IMR-90 (cell line): ENCODE measurements around the gene ASTN2. TPM values are rescaled to one million over a fixed set of nuclear protein-coding genes. Genes with fewer than 3 reads are reported as not detected.

Source experiments
- ATAC-seq: fragments of 200-7000 bp; cut with Tn5 transposase; 2 replicates; pipeline ENCODE4 v1.9.1; 2020; ENCODE audit warnings: low read depth, mild to moderate bottlenecking, moderate library complexity
- BruUV-seq: library from RNA; stranded (reverse); fragments of 400-500 nt; replicated peaks from 2 replicates; lab custom pipeline; 2021; lab: Mats Ljungman, UMichigan
- CTCF ChIA-PET: fragments of 300-600 bp; formaldehyde crosslinking; extraction: SDS; loops from one replicate; lab custom pipeline; 2021; ENCODE audit warnings: antibody characterized with exemption; lab: Yijun Ruan, JAX
- POLR2A ChIA-PET: fragments of 300-600 bp; sonication (Branson Sonifier 250); formaldehyde crosslinking; loops from one replicate; lab custom pipeline; 2022; ENCODE audit warnings: antibody characterized with exemption; ENCODE audit not compliant: unreplicated experiment; lab: Charles Lee
- DNase-seq: peaks from one replicate; pipeline ENCODE4 v3.0.0; 2013
- H2AFZ ChIP-seq: replicated peaks from 2 replicates; pipeline ENCODE3; 2013; ENCODE audit warnings: low read length, mild to moderate bottlenecking; ENCODE audit not compliant: poor library complexity
- H2AK5ac ChIP-seq: 2 replicates; pipeline ENCODE4 v1.6.1; 2013; ENCODE audit warnings: low read depth, low read length, inconsistent platforms
- H2AK9ac ChIP-seq: replicated peaks from 2 replicates; pipeline ENCODE3; 2013; ENCODE audit warnings: mild to moderate bottlenecking, low read depth, low read length, moderate library complexity; ENCODE audit not compliant: poor library complexity
- H2BK120ac ChIP-seq: 2 replicates; pipeline ENCODE4 v1.6.1; 2013; ENCODE audit warnings: low read depth, low read length, inconsistent platforms
- H2BK15ac ChIP-seq: 3 replicates; pipeline ENCODE4 v1.6.1; 2013; ENCODE audit warnings: low read depth, low read length, inconsistent platforms
- H2BK20ac ChIP-seq: 2 replicates; pipeline ENCODE4 v1.6.1; 2013; ENCODE audit warnings: low read depth, mild to moderate bottlenecking, inconsistent platforms, low read length, moderate library complexity
- H2BK5ac ChIP-seq: 2 replicates; pipeline ENCODE4 v1.6.1; 2013; ENCODE audit warnings: mild to moderate bottlenecking, low read depth, low read length, inconsistent platforms; ENCODE audit not compliant: poor library complexity, severe bottlenecking
- H3K14ac ChIP-seq: replicated peaks from 2 replicates; pipeline ENCODE4 v1.6.1; 2013; ENCODE audit warnings: low read depth, low read length, inconsistent platforms
- H3K18ac ChIP-seq: 2 replicates; pipeline ENCODE4 v1.6.1; 2013; ENCODE audit warnings: low read depth, low read length, control low read depth
- H3K23ac ChIP-seq: 2 replicates; pipeline ENCODE4 v1.6.1; 2013; ENCODE audit warnings: low read depth, low read length, inconsistent platforms
- H3K27ac ChIP-seq: 2 replicates; pipeline ENCODE4 v1.5.1; 2013; ENCODE audit warnings: mild to moderate bottlenecking, control low read depth, low read length; ENCODE audit not compliant: insufficient read depth
- H3K27me3 ChIP-seq: 2 replicates; pipeline ENCODE4 v1.6.1; 2013; ENCODE audit warnings: low read length; ENCODE audit not compliant: control insufficient read depth, insufficient read depth
- H3K36me3 ChIP-seq: 2 replicates; pipeline ENCODE4 v1.6.1; 2013; ENCODE audit warnings: low read length, mixed read lengths; ENCODE audit not compliant: control insufficient read depth, insufficient read depth
- H3K4ac ChIP-seq: 2 replicates; pipeline ENCODE4 v1.6.1; 2013; ENCODE audit warnings: low read depth, low read length, inconsistent platforms
- H3K4me1 ChIP-seq: 2 replicates; pipeline ENCODE4 v1.6.1; 2013; ENCODE audit warnings: low read length, mixed read lengths; ENCODE audit not compliant: control insufficient read depth, insufficient read depth
- H3K4me2 ChIP-seq: 2 replicates; pipeline ENCODE4 v1.6.1; 2013; ENCODE audit warnings: low read depth, mild to moderate bottlenecking, control low read depth, low read length, moderate library complexity
- H3K4me3 ChIP-seq: 2 replicates; pipeline ENCODE4 v1.5.1; 2013; ENCODE audit warnings: low read depth, mild to moderate bottlenecking, control low read depth, low read length, moderate library complexity; ENCODE audit not compliant: insufficient read depth
- H3K56ac ChIP-seq: 2 replicates; pipeline ENCODE4 v1.6.1; 2013; ENCODE audit warnings: low read length, inconsistent platforms; ENCODE audit not compliant: insufficient read depth; ENCODE audit errors: extremely low read depth
- H3K79me1 ChIP-seq, 2 experiments: 2 replicates each; pipeline ENCODE4 v1.6.1; 2013; ENCODE audit warnings: low read length in 2 of 2, inconsistent platforms in 1 of 2, low read depth in 1 of 2
- H3K9ac ChIP-seq: 2 replicates; pipeline ENCODE4 v1.6.1; 2013; ENCODE audit warnings: low read depth, low read length, control low read depth
- H3K9me1 ChIP-seq: 2 replicates; pipeline ENCODE4 v1.6.1; 2013; ENCODE audit warnings: low read length, inconsistent platforms; ENCODE audit not compliant: insufficient read depth
- H3K9me3 ChIP-seq: 2 replicates; pipeline ENCODE4 v1.6.1; 2013; ENCODE audit warnings: low read length; ENCODE audit not compliant: control insufficient read depth, insufficient read depth
- H4K20me1 ChIP-seq: 2 replicates; pipeline ENCODE4 v1.6.1; 2013; ENCODE audit warnings: low read length, inconsistent platforms; ENCODE audit not compliant: insufficient read depth
- H4K5ac ChIP-seq: 2 replicates; pipeline ENCODE4 v1.6.1; 2013; ENCODE audit warnings: mild to moderate bottlenecking, low read depth, low read length, control low read depth
- H4K8ac ChIP-seq, 2 experiments: 2 replicates each; pipeline ENCODE4 v1.6.1; 2013; ENCODE audit warnings: low read depth in 2 of 2, low read length in 2 of 2, control low read depth in 1 of 2, inconsistent platforms in 1 of 2
- H4K91ac ChIP-seq: 2 replicates; pipeline ENCODE4 v1.6.1; 2013; ENCODE audit warnings: low read depth, low read length, inconsistent platforms; ENCODE audit not compliant: insufficient read depth
- CHD1 ChIP-seq: IDR thresholded peaks from 2 replicates; pipeline ENCODE4 v1.6.1; 2012; ENCODE audit warnings: low read depth, low read length, improper control_type of control experiment
- CTCF ChIP-seq: conservative IDR thresholded peaks from 2 replicates; pipeline ENCODE4 v1.5.1; 2012; ENCODE audit warnings: mild to moderate bottlenecking, low read depth, low read length, improper control_type of control experiment
- ELK1 ChIP-seq: fragments of 150-350 bp; IDR thresholded peaks from 2 replicates; pipeline ENCODE4 v1.6.1; 2016; ENCODE audit warnings: low read depth, mild to moderate bottlenecking, low read length, moderate library complexity, borderline replicate concordance
- MAFK ChIP-seq: IDR thresholded peaks from 2 replicates; pipeline ENCODE4 v1.6.1; 2012; ENCODE audit warnings: low read depth, low read length, improper control_type of control experiment
- MXI1 ChIP-seq: IDR thresholded peaks from 2 replicates; pipeline ENCODE4 v1.6.1; 2012; ENCODE audit warnings: low read depth, mild to moderate bottlenecking, low read length, moderate library complexity, borderline replicate concordance
- NFE2L2 ChIP-seq: fragments of 150-350 bp; IDR thresholded peaks from 2 replicates; pipeline ENCODE4 v1.6.1; 2016; ENCODE audit warnings: low read depth, mild to moderate bottlenecking, low read length
- RAD21 ChIP-seq: IDR thresholded peaks from 2 replicates; pipeline ENCODE4 v1.6.1; 2012; ENCODE audit warnings: low read length, improper control_type of control experiment
- RFX5 ChIP-seq: IDR thresholded peaks from 2 replicates; pipeline ENCODE4 v1.8.0; 2012; ENCODE audit warnings: low read depth, mild to moderate bottlenecking, low read length, moderate library complexity
- SMC3 ChIP-seq: fragments of 150-350 bp; IDR thresholded peaks from 2 replicates; pipeline ENCODE4 v1.6.1; 2016; ENCODE audit warnings: low read depth, mild to moderate bottlenecking, antibody characterized with exemption, low read length, moderate library complexity
- WGBS, 2 experiments: methylation state at CpG; one replicate each; pipeline versions ENCODE4 v1.1.5 to v1.1.7; 2013; ENCODE audit warnings: missing lambda C conversion rate in 2 of 2; ENCODE audit not compliant: insufficient read length in 1 of 2; ENCODE audit errors: extremely low coverage in 2 of 2; 5-methylcytosine and 5-hydroxymethylcytosine counted together
- dilution Hi-C: fragments of 300-500 bp; cut with HindIII; formaldehyde crosslinking; loops from one replicate; pipeline ENCODE4 v1.14.3; 2018; ENCODE audit warnings: low sequenced_read_pairs; ENCODE audit not compliant: unreplicated experiment
- in situ Hi-C: fragments of 300-500 bp; cut with MboI; formaldehyde crosslinking; loops from 3 replicates; pipeline ENCODE4 v1.14.3; 2019; ENCODE audit warnings: low sequenced_read_pairs, inconsistent platforms, mixed read lengths
- intact Hi-C: fragments of 100-400 bp; cut with micrococcal nuclease; formaldehyde crosslinking; loops from 2 replicates; pipeline ENCODE4 v1.10.0; 2022
- polyA plus RNA-seq, 3 experiments: library from polyadenylated mRNA; depleted of rRNA; stranded (reverse); fragments of >200 nt; gene quantifications; 2 replicates each; pipeline ENCODE4 v1.2.3, GENCODE V29; 2012; ENCODE audit warnings: low replicate concordance in 1 of 3
- total RNA-seq: library from RNA; depleted of rRNA; stranded (reverse); fragments of >200 nt; gene quantifications from 2 replicates; pipeline ENCODE4 v1.2.3, GENCODE V29; 2012

Gene ASTN2
- total and polyA plus RNA-seq, 2 of the 4 experiments (the other 2 are of a cell fraction), result 3.8 to 6.8 TPM

- Histone ChIP-seq H3K4me3 (no peak overlapping the region), H3K56ac (no peak overlapping the region), H2BK20ac (no peak overlapping the region), H3K18ac (no peak overlapping the region), H3K9ac (no peak overlapping the region), H2AFZ (no peak overlapping the region), H3K79me1 (no peaks in the 10 kb centered on the region), H2AK5ac (no peak overlapping the region), H2BK15ac (no peak overlapping the region), H3K27ac (no peak overlapping the region), H2AK9ac (no peak overlapping the region), H3K4ac (no peak overlapping the region), H2BK5ac (no peak overlapping the region), H3K27me3 (no peaks in the 10 kb centered on the region), H3K23ac (no peak overlapping the region), H3K36me3 (no peaks in the 10 kb centered on the region), H3K9me1 (no peaks in the 10 kb centered on the region), H4K8ac (no peak overlapping the region), H2BK120ac (no peak overlapping the region), H4K5ac (no peak overlapping the region), H3K4me2 (no peak overlapping the region), H3K9me3 (no peaks in the 10 kb centered on the region), H3K4me1 (peaks cover 2% of the 10 kb centered on the region; the same call in 1 of the 2 replicates), H4K20me1 (no peaks in the 10 kb centered on the region), H3K14ac (no peak overlapping the region), H4K91ac (no peak overlapping the region)
- POLR2A ChIA-PET, result no interaction called here
- no TSS peak for BruUV-seq
- intact Hi-C loops, result no loop called here
- WGBS, 2 experiments, result 100% methylated on average over 1 of the region's 2 CpGs; no CpG with 5 or more reads in 1 of the 2 experiments
- dilution Hi-C loops, result no loop called here
- ATAC-seq (no peak), DNase-seq (no peak)
- in situ Hi-C loops, result no loop called here
- CTCF ChIA-PET, result interaction anchor here (0.6 kb wide), 1 partner anchor 25 kb away, joined by 3 read pairs; no protein-coding TSS in a partner anchor
- TF ChIP-seq RAD21, result no peak
- no peak for TF ChIP-seq MXI1
- TF ChIP-seq CTCF, result no peak
- TF ChIP-seq NFE2L2, result no peak
- TF ChIP-seq SMC3, result no peak
- TF ChIP-seq RFX5, result no peak
- no peak for TF ChIP-seq CHD1
- TF ChIP-seq MAFK, result no peak
- no peak for TF ChIP-seq ELK1
Observed at GRCh38 chr9:116635908-116636307, 778.9 kb downstream of the ASTN2 start.
